ENCODE results near the gene TRNAU1AP.

Gene TRNAU1AP

DNA sequence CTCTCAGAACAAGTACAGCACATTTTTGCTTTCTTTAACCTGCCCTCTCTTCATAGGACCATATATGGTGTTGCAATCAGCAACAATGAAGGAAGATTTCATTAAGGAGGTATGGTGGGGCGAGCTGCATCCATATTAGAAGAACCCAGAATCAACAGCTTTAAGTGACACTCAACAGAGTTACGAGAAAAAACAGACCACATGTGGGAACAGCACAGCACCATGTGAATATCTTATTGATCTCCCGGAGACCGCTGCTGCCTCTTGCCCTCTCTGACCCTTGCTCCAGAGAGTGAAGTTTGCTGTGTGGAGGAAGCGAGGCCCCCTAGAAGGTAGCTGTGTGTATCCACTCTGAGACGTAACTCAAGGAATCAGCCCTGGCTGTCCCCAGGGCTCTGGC, 52.1 kb downstream of the TRNAU1AP start:
- DNase-seq (ENCODE audit: low read depth in 1 of 2, low spot score in 1 of 2), result no peak

DNA sequence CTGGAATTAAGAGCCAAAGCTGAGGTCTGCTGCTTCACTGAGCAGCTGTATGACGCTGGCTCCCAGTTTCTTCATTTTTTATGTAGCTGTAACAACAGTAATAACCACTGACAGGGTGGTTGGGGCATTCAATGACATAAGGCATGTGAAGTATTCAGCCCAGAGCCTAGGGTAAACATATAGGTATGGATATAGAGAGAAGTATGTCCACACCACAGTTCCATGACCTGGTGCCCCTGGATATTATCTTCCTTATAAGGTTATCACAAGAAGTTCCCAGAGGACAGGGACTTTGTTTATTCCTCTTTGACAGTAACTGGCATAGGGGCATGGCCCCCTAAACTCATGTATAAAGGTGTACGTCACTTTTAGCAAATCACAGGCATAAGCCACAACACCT, 53.9 kb downstream of the TRNAU1AP start:
- no peak for DNase-seq (ENCODE audit: low read depth in 1 of 2, low spot score in 1 of 2)

GRCh38 chr1:28613175-28613574, 60.3 kb downstream of the TRNAU1AP start:
- DNase-seq (ENCODE audit: low read depth in 1 of 2, low spot score in 1 of 2), result no peak
